ENCODE data around the gene SORL1-AS1.
A peak's percentile ranks its signal among the peaks of the same experiment; 100 is the strongest.

Gene SORL1-AS1

DNA sequence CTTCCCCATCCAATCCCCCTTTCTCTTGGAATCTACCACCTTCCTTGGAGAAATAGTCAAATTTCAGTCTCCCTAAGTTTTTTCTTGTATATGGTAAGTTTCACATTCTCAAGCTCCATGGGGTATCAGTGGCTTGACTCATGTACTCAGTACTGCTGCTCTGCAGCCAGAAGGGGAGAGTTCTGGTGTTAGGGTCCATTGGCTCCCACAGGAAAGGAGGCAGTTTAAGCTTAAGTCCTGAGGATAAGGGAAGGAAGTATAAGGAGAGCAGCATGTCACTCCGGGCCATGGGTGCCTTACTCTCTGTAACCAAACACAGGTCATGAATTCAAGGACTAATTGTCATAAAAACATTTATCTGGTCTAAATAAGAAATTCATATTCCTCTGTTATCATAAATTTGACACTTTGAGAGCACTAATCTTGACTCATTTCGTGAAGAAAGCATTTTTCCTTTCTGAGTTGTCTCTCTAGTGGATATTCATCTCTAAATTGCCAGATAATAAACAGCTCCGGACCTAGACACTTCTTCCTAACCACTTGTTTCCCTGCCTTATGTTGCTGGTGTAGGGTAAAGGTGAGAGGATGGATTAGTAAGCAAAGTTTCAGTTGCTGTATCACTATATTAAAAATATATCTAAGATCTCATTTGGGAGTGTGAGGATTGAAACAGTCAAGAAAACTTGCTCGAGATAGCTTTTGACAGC lies 20.8 kb downstream of the SORL1-AS1 start:
- no peak for DNase-seq
- no peak overlapping the region for H3K27ac Mint-ChIP-seq
- POLR2A ChIA-PET = interaction anchor here (0.5 to 0.6 kb wide), 2 partner anchors 21 to 36 kb away, joined by 5 to 7 read pairs; partner anchors contain the start of gene SORL1-AS1
- CTCF ChIA-PET = interaction anchor here (0.8 to 2.1 kb wide), 6 partner anchors 10 to 36 kb away, joined by 3 to 7 read pairs (median 4); no protein-coding TSS in a partner anchor
- peaks cover 7% of the 10 kb centered on the region for H3K36me3 Mint-ChIP-seq (ENCODE audit: low read depth)
- no peaks in the 10 kb centered on the region for H3K9me3 Mint-ChIP-seq
- H3K4me1 Mint-ChIP-seq = peaks cover 30% of the 10 kb centered on the region
- no peak overlapping the region for H3K4me3 Mint-ChIP-seq
- peaks cover 3% of the 10 kb centered on the region for H3K27me3 Mint-ChIP-seq

DNA sequence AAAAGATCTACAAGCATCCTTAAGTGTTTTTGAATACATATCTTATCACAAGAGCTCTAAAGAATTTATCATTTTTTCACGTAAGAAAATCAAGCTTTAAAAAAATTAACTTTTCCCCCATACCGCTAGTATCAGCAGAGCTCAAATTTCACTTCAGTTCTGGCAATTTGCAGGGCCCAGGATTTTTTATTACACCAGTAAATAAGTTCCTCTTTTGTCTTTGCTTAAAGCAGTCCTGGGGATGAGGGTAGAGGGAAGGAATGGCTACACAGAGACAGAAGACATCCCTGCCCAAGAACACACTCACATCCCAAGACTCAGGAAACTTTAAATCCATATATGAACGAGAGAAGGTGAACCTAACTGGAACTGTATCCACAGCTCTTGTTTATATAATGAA lies 23.2 kb downstream of the SORL1-AS1 start:
- Mint-ChIP-seq H3K9me3 (peaks cover 3% of the 10 kb centered on the region), H3K4me3 (no peak overlapping the region), H3K27ac (no peak overlapping the region), H3K36me3 (ENCODE audit: low read depth) (peaks cover 15% of the 10 kb centered on the region), H3K27me3 (peaks cover 3% of the 10 kb centered on the region), H3K4me1 (peaks cover 30% of the 10 kb centered on the region)
- CTCF ChIA-PET = interaction anchor here (0.5 to 3.4 kb wide), 3 partner anchors 12 to 103 kb away, joined by 4 to 13 read pairs (median 6); no protein-coding TSS in a partner anchor
- no peak for DNase-seq
- POLR2A ChIA-PET = interaction anchor here (0.6 kb wide), 1 partner anchor 33 kb away, joined by 3 read pairs; no protein-coding TSS in a partner anchor

DNA sequence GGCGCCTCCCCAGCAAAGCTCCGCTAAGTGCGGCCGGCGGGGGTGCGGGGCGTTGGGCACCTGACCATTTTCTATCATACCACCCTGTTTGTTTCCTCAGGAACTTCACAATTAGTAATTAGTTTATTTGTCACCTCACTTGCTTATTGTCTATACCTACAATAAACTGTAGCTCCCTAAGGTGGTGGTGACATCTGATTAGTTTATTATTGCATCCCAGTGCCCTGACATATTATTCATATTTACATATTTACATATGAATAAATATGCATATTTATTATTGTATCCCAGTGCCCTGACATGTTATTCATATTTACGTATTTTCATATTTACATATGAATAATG lies 25.4 kb downstream of the SORL1-AS1 start:
- peaks cover 3% of the 10 kb centered on the region for H3K27me3 Mint-ChIP-seq
- no peak overlapping the region for H3K27ac Mint-ChIP-seq
- no peak overlapping the region for H3K4me3 Mint-ChIP-seq
- peaks cover 25% of the 10 kb centered on the region for H3K36me3 Mint-ChIP-seq (ENCODE audit: low read depth)
- CTCF ChIA-PET = interaction anchor here (0.7 to 3.4 kb wide), 9 partner anchors 10 to 89 kb away, joined by 3 to 14 read pairs (median 3); no protein-coding TSS in a partner anchor
- POLR2A ChIA-PET = no interaction called here
- peaks cover 51% of the 10 kb centered on the region for H3K4me1 Mint-ChIP-seq
- DNase-seq = no peak
- H3K9me3 Mint-ChIP-seq = peaks cover 16% of the 10 kb centered on the region

- Mint-ChIP-seq H3K4me1 (peaks cover 51% of the 10 kb centered on the region), H3K27ac (peak overlapping the region; percentile 71), H3K27me3 (peaks cover 3% of the 10 kb centered on the region), H3K4me3 (peak overlapping the region; percentile 53), H3K9me3 (peaks cover 19% of the 10 kb centered on the region), H3K36me3 (ENCODE audit: low read depth) (peaks cover 30% of the 10 kb centered on the region)
- DNase-seq = peak; percentile 46
- ChIA-PET CTCF (interaction anchor here (0.6 to 3.4 kb wide), 9 partner anchors 9 to 89 kb away, joined by 3 to 14 read pairs (median 3); no protein-coding TSS in a partner anchor), POLR2A (no interaction called here)
Measured at GRCh38 chr11:121426476-121427399, 26.0 kb downstream of the SORL1-AS1 start.

DNA sequence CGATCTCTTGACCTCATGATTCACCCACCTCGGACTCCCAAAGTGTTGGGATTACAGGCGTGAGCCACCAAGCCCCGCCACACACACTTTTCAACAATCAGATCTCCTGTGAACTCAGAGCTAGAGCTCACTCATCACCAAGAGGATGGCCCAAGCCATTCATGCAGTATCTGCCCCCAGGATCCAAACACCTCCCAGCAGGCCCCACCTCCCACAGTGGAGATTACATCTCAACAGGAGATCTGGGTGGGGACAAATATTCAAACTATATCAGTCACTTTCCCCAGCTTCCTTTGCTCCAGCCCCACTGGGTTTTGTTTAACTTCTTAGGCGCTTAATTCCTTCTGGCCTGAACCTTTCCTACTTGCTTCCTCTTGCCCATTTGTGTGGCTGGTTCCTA lies 26.9 kb downstream of the SORL1-AS1 start:
- Mint-ChIP-seq H3K27me3 (peaks cover 3% of the 10 kb centered on the region), H3K4me1 (peaks cover 59% of the 10 kb centered on the region), H3K9me3 (peaks cover 19% of the 10 kb centered on the region), H3K4me3 (no peak overlapping the region), H3K36me3 (ENCODE audit: low read depth) (peaks cover 33% of the 10 kb centered on the region), H3K27ac (peak overlapping the region; percentile 10)
- no peak for DNase-seq
- POLR2A ChIA-PET = no interaction called here
- CTCF ChIA-PET = interaction anchor here (0.6 to 0.7 kb wide), 2 partner anchors 9 to 20 kb away, joined by 3 read pairs; no protein-coding TSS in a partner anchor

- CTCF ChIA-PET = no interaction called here
- peaks cover 83% of the 10 kb centered on the region for H3K4me1 Mint-ChIP-seq
- no peak overlapping the region for H3K4me3 Mint-ChIP-seq
- POLR2A ChIA-PET = no interaction called here
- H3K27me3 Mint-ChIP-seq = no peaks in the 10 kb centered on the region
- peaks cover 25% of the 10 kb centered on the region for H3K9me3 Mint-ChIP-seq
- DNase-seq = peak; percentile 29
- peak overlapping the region; percentile 68 for H3K27ac Mint-ChIP-seq
- peaks cover 35% of the 10 kb centered on the region for H3K36me3 Mint-ChIP-seq (ENCODE audit: low read depth)
Measured at GRCh38 chr11:121422675-121423074, 30.1 kb downstream of the SORL1-AS1 start.

DNA sequence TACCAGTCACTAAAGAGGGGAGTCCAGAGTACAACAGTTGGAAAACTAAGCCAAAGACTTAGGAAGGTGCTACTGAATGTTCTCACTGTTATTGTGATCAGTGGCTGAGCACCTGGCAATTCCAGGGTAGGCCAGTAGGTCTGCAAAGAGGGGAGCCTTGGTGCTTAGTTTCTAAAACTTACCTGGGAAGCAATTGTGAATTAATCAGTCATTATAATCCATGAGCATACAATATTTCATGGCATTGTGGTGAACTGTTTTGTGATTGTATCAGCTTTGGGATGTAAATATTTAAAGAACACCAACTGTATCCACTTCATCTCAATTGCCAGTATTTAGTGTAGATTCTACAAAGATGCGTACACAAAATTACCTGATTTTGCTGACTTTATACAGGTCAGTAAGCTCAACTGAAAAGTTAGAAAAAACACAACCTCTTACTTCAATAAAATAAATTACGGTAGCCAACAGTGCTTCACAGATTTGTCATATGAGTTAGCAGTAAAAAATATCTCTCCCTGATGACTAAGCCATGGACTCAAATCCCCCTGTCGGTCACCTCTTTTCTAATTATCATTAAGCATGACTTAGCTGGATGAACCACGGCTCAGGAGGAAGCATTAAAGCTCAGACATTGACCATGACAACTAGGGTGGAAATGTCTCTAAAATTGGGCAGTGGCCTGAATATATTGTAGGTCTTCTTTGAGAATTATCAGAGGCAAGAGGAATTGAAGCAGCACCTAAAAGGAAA lies 31.4 kb downstream of the SORL1-AS1 start:
- DNase-seq = no peak
- H3K4me1 Mint-ChIP-seq = peaks cover 88% of the 10 kb centered on the region
- peak overlapping the region; percentile 44 for H3K27ac Mint-ChIP-seq
- H3K36me3 Mint-ChIP-seq (ENCODE audit: low read depth) = peaks cover 33% of the 10 kb centered on the region
- H3K27me3 Mint-ChIP-seq = no peaks in the 10 kb centered on the region
- H3K9me3 Mint-ChIP-seq = peaks cover 25% of the 10 kb centered on the region
- no peak overlapping the region for H3K4me3 Mint-ChIP-seq
- ChIA-PET POLR2A (no interaction called here), CTCF (interaction anchor here (1.3 kb wide), 1 partner anchor 170 kb away, joined by 3 read pairs; no protein-coding TSS in a partner anchor)

GRCh38 chr11:121420398-121420797 lies 32.4 kb downstream of the SORL1-AS1 start:
- CTCF ChIA-PET = interaction anchor here (1.3 kb wide), 1 partner anchor 15 kb away, joined by 6 read pairs; no protein-coding TSS in a partner anchor
- H3K9me3 Mint-ChIP-seq = peaks cover 25% of the 10 kb centered on the region
- peaks cover 87% of the 10 kb centered on the region for H3K4me1 Mint-ChIP-seq
- H3K36me3 Mint-ChIP-seq (ENCODE audit: low read depth) = peaks cover 30% of the 10 kb centered on the region
- H3K27ac Mint-ChIP-seq = peak overlapping the region; percentile 67
- peak; percentile 31 for DNase-seq
- POLR2A ChIA-PET = no interaction called here
- no peak overlapping the region for H3K4me3 Mint-ChIP-seq
- no peaks in the 10 kb centered on the region for H3K27me3 Mint-ChIP-seq

DNA sequence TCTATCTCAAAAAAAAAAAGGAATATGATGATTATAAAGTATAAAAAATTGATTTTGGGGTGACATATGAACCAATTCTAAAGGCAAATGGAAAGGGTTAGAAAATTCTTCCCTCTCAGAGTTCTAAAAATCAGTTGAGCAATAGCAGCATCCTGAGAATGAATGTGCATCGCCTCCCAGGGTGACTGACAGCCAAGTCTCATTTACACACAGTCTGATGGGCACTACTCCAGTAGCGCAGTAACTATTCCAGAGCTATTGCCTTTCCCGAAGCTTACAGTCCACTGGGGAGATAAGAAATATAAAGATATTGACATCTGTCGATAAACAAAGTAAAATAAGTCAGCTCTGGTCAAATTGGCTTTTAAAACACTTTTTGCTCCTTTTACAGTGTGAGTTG lies 32.9 kb downstream of the SORL1-AS1 start:
- H3K4me3 Mint-ChIP-seq = no peak overlapping the region
- CTCF ChIA-PET = interaction anchor here (1.3 kb wide), 1 partner anchor 14 kb away, joined by 6 read pairs; no protein-coding TSS in a partner anchor
- peaks cover 24% of the 10 kb centered on the region for H3K36me3 Mint-ChIP-seq (ENCODE audit: low read depth)
- no peaks in the 10 kb centered on the region for H3K27me3 Mint-ChIP-seq
- H3K4me1 Mint-ChIP-seq = peaks cover 90% of the 10 kb centered on the region
- H3K9me3 Mint-ChIP-seq = peaks cover 23% of the 10 kb centered on the region
- DNase-seq = no peak
- peak overlapping the region; percentile 67 for H3K27ac Mint-ChIP-seq
- POLR2A ChIA-PET = no interaction called here

GRCh38 chr11:121418625-121419114 lies 34.1 kb downstream of the SORL1-AS1 start:
- CTCF ChIA-PET = interaction anchor here (0.8 to 1.4 kb wide), 4 partner anchors 14 to 173 kb away, joined by 3 read pairs; no protein-coding TSS in a partner anchor
- peaks cover 13% of the 10 kb centered on the region for H3K9me3 Mint-ChIP-seq

GRCh38 chr11:121417607-121418006 lies 35.2 kb downstream of the SORL1-AS1 start:
- H3K9me3 Mint-ChIP-seq = peaks cover 9% of the 10 kb centered on the region
- H3K27ac Mint-ChIP-seq = peak overlapping the region; percentile 85
- H3K4me3 Mint-ChIP-seq = peak overlapping the region; percentile 21
- peaks cover 14% of the 10 kb centered on the region for H3K36me3 Mint-ChIP-seq (ENCODE audit: low read depth)
- ChIA-PET CTCF (interaction anchor here (0.6 to 1.4 kb wide), 11 partner anchors 8 to 174 kb away, joined by 3 to 4 read pairs (median 3); no protein-coding TSS in a partner anchor), POLR2A (interaction anchor here (0.8 to 1.3 kb wide), 3 partner anchors 35 to 81 kb away, joined by 3 to 4 read pairs (median 3); partner anchors contain the start of genes SORL1 and SORL1-AS1)
- DNase-seq = no peak
- H3K27me3 Mint-ChIP-seq = no peaks in the 10 kb centered on the region
- H3K4me1 Mint-ChIP-seq = peaks cover 77% of the 10 kb centered on the region

More at GRCh38 chr11:121418625-121419114, 34.1 kb downstream of the SORL1-AS1 start:
- H3K27me3 Mint-ChIP-seq = no peaks in the 10 kb centered on the region
- peaks cover 16% of the 10 kb centered on the region for H3K36me3 Mint-ChIP-seq (ENCODE audit: low read depth)
- H3K4me1 Mint-ChIP-seq = peaks cover 84% of the 10 kb centered on the region
- peak; percentile 77 for DNase-seq
- H3K4me3 Mint-ChIP-seq = no peak overlapping the region
- H3K27ac Mint-ChIP-seq = peak overlapping the region; percentile 88
- POLR2A ChIA-PET = no interaction called here

All from activated CD4-positive, alpha-beta T cell treated with anti-CD3 and anti-CD28 coated beads, Interleukin-2, amount 10 ng/mL, durations not matched to agents 7 days and 5 days (primary cell).